HG02623 (cell line): ENCODE measurements around the gene DNAJB14.

Experiments used
- ATAC-seq: cut with Tn5 transposase; IDR thresholded peaks from one replicate; pipeline ENCODE4 v1.9.1; 2021; ENCODE audit warnings: moderate library complexity; ENCODE audit not compliant: unreplicated experiment

The DNAJB14 gene

GRCh38 chr4:99872570-99872969, 73.8 kb downstream of the DNAJB14 start:
- no peak for ATAC-seq

DNA sequence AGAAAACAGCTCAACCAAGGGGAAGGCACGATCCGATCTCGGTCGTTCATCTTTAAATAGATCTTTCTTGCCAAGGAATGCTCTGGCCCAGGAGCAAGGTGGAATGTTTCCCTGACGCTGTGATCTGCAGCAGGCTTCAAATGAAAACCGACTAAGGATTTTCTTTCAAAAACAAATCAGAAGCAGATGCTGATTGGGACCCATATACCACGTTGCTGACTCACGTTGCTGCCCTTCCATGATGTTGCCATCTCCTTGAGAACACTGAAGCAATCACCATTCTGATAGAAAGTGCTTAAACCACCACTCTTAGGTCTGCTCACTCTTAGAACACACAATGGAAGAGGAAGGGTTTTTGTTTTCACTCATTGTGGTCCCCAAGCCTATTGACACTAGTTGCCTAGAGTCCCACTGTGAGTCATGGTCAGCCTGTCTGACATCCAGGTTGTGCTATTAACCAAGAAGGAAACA, 78.3 kb downstream of the DNAJB14 start:
- no peak for ATAC-seq

DNA sequence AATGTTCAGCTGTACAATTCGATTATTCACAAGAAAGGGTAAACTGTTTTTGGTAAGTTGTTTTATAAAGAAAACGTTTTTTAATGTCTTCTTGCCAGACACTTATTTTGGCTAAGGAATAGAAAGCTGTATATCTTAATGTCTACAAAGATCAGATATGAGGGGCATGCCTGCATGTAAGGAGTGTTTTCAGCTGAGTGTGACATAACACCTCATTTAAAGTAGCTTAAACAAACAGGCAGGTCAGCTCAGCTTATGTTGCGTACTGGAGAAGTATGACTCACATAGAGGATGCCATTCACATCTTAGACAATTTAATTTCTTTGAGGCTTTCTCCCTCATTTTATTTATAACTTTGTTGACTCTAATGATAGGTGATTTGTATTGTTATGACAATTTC, 82.6 kb downstream of the DNAJB14 start:
- ATAC-seq: no peak

DNA sequence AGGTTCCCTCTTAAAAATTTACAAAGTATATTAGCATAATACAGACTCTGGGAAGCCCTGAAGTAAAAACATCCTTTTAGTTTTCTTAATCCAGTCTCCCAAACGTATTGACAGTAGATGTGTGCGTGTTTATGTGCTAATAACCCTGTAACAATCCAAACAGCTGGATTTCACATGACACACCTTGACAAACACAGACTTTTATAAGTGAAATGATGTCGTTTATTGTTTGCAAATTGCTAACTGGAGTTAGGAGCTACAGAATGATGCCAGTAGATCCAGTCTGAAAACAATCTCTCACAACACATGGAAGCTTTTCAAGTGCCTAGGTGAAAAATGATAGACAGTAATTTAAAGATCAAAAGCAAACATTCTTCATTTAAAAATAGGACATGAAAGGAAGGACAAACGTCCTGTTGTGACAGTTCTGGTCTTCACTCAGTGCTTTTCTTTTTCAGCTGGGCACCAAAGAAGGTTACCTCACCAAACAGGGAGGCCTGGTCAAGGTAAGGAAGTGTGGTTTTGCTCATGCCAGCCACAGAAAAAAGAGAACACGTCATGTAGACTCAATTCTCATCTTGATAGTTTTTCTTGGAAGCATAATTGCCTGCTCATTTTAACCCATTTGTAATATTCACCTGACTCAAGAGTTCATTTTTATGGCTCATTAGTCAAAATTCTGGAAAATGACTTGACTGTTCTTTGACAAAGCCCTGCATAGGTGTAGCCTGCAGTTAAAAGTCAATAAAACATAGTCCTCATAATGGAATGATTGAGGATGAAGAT, 85.1 kb downstream of the DNAJB14 start:
- peak; percentile 50 for ATAC-seq

DNA sequence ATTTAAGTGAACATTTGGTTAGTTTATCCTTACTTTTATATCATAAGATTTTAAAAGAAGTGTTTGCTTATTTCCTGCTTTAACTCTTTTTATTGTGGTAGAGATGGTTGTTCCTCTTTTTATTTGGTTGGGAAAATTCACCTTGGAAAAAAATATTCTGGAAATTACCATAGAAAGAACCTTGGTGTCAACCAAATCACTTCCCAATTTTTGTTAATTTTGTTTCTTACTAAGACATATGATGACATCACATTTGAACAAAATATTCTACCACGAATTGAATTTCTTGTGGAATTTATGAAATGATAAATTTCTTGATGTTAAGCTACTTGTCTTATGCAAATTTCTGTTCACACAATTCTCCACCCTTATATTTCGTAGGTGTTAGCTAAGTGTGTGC, 85.9 kb downstream of the DNAJB14 start:
- ATAC-seq: no peak

DNA sequence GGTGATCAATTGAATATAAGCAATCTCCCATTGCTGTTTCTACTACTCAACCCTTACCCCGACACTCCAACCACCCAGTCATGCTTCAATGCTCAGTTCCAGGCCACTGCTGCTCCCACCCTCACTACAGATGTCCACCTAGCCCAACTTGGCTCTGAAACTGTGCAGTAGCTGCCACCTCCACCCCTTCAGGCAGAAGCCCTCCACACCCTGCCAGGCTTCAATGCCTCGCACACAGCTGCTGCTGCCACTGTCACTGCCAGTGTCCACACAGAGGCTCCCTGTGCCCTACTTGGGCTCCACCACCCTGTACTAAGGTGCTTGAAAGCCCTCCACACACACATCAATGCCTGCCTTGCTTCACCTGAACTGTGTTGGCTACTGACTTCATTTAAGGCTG, 86.8 kb downstream of the DNAJB14 start:
- no peak for ATAC-seq

DNA sequence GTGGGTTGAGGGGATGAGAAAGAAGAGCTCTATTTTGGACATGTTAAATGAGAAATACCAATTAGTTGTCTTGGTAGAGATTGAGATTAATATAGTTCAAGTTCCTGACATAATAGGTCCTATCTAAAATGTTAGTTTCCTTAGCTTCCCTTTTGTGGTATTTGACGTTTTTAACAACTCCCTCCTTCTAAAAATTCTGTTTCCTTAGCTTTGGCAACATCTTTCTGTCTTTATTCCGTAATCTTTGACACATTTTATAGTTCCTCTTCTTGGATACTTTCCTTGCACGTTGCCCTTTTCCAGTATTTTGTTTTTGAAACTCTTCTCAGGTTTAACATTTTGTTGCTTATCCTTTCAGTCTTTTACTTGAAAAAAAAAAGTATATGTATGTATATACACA, 89.1 kb downstream of the DNAJB14 start:
- no peak for ATAC-seq

DNA sequence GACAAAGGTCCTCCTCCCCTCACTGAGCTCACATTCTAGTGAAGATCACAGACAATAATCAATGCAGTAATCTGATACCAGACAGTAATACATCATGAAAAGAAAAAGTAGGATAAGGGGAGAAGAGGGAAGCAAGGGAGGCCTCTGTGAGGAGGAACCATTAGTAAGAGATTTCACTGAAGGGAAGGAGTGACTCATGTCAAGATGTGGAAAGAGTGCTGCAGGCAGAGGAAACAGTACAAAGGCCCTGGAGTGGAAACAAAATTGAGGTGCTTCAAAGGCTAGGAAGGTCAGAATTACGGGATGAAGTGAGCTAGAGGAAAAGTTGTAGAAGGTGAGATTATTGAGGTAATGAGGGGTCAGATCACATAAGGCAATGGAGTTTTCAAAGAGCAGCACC, 90.3 kb downstream of the DNAJB14 start:
- ATAC-seq: no peak

GRCh38 chr4:99855678-99856077, 90.7 kb downstream of the DNAJB14 start:
- ATAC-seq: peak; percentile 43

GRCh38 chr4:99853999-99854398, 92.4 kb downstream of the DNAJB14 start:
- ATAC-seq: no peak

DNA sequence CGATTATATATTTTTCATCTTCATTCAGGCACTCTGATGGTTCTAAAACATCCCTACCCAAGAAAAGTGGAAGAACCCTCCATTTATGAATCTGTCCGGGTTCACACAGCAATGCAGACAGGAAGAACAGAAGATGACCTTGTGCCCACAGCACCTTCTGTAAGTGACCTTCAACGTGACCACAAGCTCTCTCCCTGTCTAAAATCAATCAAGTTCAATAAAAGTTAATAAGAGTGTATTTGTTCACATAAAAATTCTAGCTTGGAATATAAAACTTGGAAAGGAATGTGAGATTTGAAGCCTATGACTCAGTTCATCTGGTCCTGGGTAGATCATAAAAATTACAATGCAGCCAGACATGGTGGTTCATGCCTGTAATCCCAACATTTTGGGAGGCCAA, 93.2 kb downstream of the DNAJB14 start:
- no peak for ATAC-seq

DNA sequence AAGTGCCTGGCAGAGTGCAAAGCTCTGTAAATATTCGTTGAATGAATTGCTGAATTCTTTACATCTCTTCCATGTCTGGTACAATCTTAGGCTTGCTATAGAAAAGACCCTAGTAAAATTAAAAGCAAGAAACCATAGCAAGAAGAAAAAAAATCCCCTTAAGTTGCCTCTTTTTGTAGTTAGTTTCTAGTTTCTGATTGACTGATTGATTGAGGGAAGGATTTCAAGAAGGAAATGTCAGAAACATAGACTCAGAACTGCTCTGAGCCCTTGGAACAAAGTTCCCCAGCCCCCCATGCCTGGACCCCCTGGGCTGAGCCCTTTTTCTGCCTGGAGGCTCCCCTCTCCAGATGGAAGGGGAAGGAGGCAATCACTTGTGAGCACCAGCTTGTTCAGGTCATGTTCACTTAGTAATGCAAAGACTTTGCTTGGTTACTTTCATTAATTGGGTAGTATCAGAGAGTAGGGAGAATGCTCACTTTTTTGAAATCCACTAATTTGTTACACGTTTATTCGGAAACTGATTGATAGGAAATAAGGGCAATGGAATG, 94.1 kb downstream of the DNAJB14 start:
- ATAC-seq: no peak

GRCh38 chr4:99848591-99849001, 97.8 kb downstream of the DNAJB14 start:
- peak; percentile 29 for ATAC-seq

- peak; percentile 67 for ATAC-seq
Observed at GRCh38 chr4:99847362-99847976, 98.9 kb downstream of the DNAJB14 start.

DNA sequence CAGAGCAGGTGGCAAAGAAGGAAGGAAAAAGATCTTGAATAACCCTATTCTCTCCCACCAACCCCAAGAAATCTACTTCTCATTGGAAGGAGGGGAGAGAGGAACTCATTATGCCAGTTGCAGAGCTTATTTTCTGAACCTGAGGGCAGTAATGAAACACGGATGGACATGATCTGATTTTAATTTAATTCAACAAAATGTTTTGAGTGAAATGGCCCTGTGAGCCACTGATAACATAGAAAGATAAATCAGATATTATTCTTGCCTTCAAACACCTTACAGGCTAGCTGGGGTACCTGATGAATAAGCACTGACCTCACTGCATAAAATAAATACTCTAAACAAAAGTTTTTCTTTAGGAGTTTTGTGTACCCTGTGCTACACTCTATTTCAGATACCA, 99.5 kb downstream of the DNAJB14 start:
- ATAC-seq: no peak
